HL-60 (cell line): ENCODE measurements around the gene TMEM163.
A peak's percentile ranks its signal among the peaks of the same experiment; 100 is the strongest.

Experiments
- DNase-seq, 2 experiments: peaks; one replicate each; pipeline ENCODE4 v3.0.0-alpha.2; 2010 to 2020; ENCODE audit warnings: low read depth in 1 of 2, low spot score in 1 of 2
- H3K27ac ChIP-seq: fragments of 250-450 bp; sonication (Bioruptor Pico); replicated peaks from 2 replicates; pipeline ENCODE4 v1.5.1; 2020; ENCODE audit warnings: mild to moderate bottlenecking, moderate library complexity
- H3K27me3 ChIP-seq: fragments of 250-450 bp; sonication (Bioruptor Pico); 2 replicates; pipeline ENCODE4 v1.5.1; 2021; ENCODE audit warnings: mild to moderate bottlenecking, moderate library complexity; ENCODE audit not compliant: insufficient read depth, poor library complexity, severe bottlenecking
- H3K4me3 ChIP-seq: replicated peaks from 2 replicates; pipeline ENCODE4 v1.5.1; 2011; ENCODE audit warnings: mild to moderate bottlenecking, control low read depth, low read length; ENCODE audit not compliant: insufficient read depth
- GABPA ChIP-seq: IDR thresholded peaks from 2 replicates; pipeline ENCODE4 v1.6.1; 2012; ENCODE audit warnings: low read depth
- POLR2AphosphoS5 ChIP-seq: IDR thresholded peaks from 2 replicates; pipeline ENCODE4 v1.6.1; 2012; ENCODE audit warnings: low read depth
- SPI1 ChIP-seq: IDR thresholded peaks from 2 replicates; pipeline ENCODE4 v1.6.1; 2012; ENCODE audit warnings: low read depth, mild to moderate bottlenecking, borderline replicate concordance
- long read RNA-seq: library from polyadenylated mRNA; unstranded; transcript quantifications from one replicate; pipeline ENCODE4 v2.0.0, GENCODE V29; 2020
- TF ChIP-seq, protein P1 (sequence below): IDR thresholded peaks from one replicate; pipeline ENCODE4 v1.5.1; 2011; ENCODE audit warnings: low read length, control low read depth, inconsistent platforms; ENCODE audit not compliant: insufficient read depth
- TF ChIP-seq, protein P2 (sequence below): IDR thresholded peaks from 2 replicates; pipeline ENCODE4 v1.6.1; 2012; ENCODE audit warnings: low read depth; ENCODE audit not compliant: insufficient replicate concordance

Gene TMEM163
- long read RNA-seq, partial matches to known transcripts: 0 of 1 reads
- long read RNA-seq, other reads (novel, unspliced or antisense): 1 of 1 reads

DNA sequence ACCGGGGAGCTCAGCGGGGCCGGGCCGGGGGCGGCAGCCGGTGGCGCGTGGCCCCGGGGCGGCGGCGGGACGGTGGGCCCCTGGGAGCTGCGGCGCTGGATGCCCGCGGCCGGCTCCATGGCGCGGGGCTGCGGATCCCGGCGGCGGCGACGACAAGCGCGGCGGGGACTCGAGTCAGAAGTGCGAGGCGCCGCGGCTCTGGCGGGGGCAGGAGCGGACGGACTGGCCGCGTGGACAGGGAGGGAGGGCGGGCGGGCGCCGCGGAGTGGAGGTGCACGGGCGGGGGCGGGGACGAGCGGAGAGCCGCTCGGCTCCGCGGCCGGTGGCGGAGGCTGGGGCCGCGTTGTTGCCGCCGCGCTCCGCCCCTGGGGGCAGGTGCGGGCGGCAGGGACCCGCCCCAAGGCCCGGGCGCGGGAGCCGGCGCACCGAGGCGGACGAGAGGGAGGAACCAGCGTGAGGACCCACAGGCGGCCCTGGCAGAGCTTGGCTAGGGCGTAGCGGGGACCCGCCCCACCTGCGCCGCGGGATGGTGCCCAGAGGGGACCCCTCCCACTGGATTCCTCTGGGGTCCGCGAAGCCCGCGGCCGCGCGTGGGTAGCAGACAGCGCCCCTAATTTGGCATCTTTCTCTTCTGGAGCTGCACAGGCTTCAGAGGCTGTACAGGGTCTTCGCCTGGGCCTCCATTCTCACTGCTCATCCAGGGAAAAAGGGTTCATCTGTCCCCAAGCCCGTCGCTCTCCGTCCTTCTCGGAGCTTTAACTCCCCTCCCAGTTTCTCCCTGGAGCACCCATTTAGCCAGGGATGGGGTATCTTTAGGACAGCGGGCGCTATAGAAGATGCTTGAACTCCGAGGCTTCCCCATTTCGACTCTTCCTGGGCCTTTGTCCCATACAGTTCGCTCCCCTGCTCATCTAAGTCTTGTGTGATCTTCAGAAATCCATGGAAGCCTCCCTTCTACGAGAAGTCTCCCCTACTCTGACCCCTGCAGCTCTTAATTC lies at the start of gene TMEM163:
Gene TMEM163, minus strand, starts transcription at position 184 of the 998 bp plus-strand sequence.
- Histone ChIP-seq H3K27ac (no peak within 1 kb of the TSS), H3K4me3 (peak within 1 kb of the TSS; percentile 22), H3K27me3 (peaks cover 50% of the 10 kb centered on the region)
- TF ChIP-seq, protein P1, sequence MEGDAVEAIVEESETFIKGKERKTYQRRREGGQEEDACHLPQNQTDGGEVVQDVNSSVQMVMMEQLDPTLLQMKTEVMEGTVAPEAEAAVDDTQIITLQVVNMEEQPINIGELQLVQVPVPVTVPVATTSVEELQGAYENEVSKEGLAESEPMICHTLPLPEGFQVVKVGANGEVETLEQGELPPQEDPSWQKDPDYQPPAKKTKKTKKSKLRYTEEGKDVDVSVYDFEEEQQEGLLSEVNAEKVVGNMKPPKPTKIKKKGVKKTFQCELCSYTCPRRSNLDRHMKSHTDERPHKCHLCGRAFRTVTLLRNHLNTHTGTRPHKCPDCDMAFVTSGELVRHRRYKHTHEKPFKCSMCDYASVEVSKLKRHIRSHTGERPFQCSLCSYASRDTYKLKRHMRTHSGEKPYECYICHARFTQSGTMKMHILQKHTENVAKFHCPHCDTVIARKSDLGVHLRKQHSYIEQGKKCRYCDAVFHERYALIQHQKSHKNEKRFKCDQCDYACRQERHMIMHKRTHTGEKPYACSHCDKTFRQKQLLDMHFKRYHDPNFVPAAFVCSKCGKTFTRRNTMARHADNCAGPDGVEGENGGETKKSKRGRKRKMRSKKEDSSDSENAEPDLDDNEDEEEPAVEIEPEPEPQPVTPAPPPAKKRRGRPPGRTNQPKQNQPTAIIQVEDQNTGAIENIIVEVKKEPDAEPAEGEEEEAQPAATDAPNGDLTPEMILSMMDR: no peak
- no peak for TF ChIP-seq SPI1
- TF ChIP-seq GABPA: no peak
- no peak for TF ChIP-seq POLR2AphosphoS5
- TF ChIP-seq, protein P2, sequence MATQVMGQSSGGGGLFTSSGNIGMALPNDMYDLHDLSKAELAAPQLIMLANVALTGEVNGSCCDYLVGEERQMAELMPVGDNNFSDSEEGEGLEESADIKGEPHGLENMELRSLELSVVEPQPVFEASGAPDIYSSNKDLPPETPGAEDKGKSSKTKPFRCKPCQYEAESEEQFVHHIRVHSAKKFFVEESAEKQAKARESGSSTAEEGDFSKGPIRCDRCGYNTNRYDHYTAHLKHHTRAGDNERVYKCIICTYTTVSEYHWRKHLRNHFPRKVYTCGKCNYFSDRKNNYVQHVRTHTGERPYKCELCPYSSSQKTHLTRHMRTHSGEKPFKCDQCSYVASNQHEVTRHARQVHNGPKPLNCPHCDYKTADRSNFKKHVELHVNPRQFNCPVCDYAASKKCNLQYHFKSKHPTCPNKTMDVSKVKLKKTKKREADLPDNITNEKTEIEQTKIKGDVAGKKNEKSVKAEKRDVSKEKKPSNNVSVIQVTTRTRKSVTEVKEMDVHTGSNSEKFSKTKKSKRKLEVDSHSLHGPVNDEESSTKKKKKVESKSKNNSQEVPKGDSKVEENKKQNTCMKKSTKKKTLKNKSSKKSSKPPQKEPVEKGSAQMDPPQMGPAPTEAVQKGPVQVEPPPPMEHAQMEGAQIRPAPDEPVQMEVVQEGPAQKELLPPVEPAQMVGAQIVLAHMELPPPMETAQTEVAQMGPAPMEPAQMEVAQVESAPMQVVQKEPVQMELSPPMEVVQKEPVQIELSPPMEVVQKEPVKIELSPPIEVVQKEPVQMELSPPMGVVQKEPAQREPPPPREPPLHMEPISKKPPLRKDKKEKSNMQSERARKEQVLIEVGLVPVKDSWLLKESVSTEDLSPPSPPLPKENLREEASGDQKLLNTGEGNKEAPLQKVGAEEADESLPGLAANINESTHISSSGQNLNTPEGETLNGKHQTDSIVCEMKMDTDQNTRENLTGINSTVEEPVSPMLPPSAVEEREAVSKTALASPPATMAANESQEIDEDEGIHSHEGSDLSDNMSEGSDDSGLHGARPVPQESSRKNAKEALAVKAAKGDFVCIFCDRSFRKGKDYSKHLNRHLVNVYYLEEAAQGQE: no peak
- no peak for DNase-seq

DNA sequence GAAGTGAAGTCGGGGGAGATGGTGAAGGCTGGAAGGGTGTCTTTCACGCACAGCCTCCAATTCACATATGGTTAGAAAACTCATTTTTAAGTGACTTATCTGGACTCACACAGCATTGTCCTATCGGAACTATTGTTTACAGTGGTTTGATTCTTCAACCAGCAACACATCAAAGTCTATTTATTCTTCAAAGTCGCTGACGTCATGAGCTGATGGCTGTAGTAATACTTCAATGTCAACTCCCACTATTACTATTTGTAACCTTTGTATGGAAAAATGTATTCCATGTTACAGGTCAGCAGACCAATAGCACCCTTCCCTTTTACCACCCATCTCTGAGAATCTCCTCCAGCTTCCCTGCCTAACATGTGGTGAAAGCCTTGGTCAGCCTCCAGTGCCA lies 47.8 kb upstream of the TMEM163 start:
- TF ChIP-seq GABPA: no peak
- TF ChIP-seq, protein P2: no peak
- Histone ChIP-seq H3K27me3 (no peaks in the 10 kb centered on the region), H3K4me3 (no peak overlapping the region), H3K27ac (no peak overlapping the region)
- DNase-seq: no peak

DNA sequence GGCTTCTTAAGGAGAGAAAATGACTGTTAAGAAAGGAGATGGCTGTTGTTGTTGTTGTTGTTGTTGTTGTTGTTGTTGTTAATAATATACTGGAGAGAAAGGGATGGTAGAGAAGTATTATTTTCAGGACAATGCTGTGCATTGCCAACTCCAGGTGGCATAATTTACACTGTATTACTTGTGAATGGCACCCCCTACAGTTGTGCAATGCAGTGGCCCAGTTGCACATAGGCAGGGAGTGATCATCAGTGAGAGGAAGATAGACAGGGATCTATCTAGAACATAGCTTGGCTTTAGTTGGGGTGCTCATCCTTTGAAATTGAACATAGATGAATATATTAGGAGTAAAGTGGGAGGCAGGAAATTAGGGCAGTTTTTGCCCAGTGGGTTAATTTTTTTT lies 47.2 kb upstream of the TMEM163 start:
- Histone ChIP-seq H3K4me3 (no peak overlapping the region), H3K27me3 (no peaks in the 10 kb centered on the region), H3K27ac (no peak overlapping the region)
- no peak for DNase-seq
- TF ChIP-seq SPI1 (no peak), POLR2AphosphoS5 (no peak), GABPA (no peak)
- TF ChIP-seq, protein P1: no peak
- TF ChIP-seq, protein P2: no peak
